DOHH2 (cell line): Measurements from ENCODE around the gene KIAA0408.
"Not testable (repeated sequence)": the region's sequence is repeated elsewhere in the genome, so short reads cannot be mapped to it uniquely, and the experiment has no call there.

Source experiments
- EZH2phosphoT487 ChIP-seq: fragments of 200-600 bp; sonication (generic); IDR thresholded peaks from 2 replicates; pipeline ENCODE4 v1.6.1; 2017; ENCODE audit warnings: borderline replicate concordance, mild to moderate bottlenecking, antibody characterized with exemption, low read length, moderate library complexity, mixed read lengths
- TF ChIP-seq, protein P1 (sequence below): fragments of 200-600 bp; sonication (generic); IDR thresholded peaks from one replicate; pipeline ENCODE4 v1.5.1; 2014; ENCODE audit warnings: antibody characterized with exemption, mild to moderate bottlenecking, low read depth, low read length; ENCODE audit not compliant: poor library complexity, severe bottlenecking

DNA sequence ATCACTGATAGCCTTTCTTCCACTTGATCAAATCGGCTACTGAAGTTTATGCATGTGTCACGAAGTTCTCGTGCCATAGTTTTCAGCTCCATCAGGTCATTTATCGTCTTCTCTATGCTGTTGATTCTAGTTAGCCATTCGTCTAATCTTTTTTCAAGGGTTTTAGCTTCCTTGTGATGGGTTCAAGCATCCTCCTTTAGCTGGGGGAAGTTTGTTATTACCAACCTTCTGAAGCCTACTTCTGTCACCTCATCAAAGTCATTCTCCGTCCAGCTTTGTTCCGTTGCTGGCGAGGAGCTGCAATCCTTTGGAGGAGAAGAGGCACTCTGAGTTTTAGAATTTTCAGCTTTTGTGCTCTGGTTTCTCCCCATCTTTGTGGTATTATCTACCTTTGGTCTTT is 47.2 kb downstream of the KIAA0408 start:
- TF ChIP-seq, protein P1, sequence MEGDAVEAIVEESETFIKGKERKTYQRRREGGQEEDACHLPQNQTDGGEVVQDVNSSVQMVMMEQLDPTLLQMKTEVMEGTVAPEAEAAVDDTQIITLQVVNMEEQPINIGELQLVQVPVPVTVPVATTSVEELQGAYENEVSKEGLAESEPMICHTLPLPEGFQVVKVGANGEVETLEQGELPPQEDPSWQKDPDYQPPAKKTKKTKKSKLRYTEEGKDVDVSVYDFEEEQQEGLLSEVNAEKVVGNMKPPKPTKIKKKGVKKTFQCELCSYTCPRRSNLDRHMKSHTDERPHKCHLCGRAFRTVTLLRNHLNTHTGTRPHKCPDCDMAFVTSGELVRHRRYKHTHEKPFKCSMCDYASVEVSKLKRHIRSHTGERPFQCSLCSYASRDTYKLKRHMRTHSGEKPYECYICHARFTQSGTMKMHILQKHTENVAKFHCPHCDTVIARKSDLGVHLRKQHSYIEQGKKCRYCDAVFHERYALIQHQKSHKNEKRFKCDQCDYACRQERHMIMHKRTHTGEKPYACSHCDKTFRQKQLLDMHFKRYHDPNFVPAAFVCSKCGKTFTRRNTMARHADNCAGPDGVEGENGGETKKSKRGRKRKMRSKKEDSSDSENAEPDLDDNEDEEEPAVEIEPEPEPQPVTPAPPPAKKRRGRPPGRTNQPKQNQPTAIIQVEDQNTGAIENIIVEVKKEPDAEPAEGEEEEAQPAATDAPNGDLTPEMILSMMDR = not testable (repeated sequence)
- TF ChIP-seq EZH2phosphoT487 = not testable (repeated sequence)
